CD14-positive monocyte (primary cell): ENCODE results near the gene EPB41L4A. TPM values are rescaled to one million over a fixed set of nuclear protein-coding genes. Genes with fewer than 3 reads are reported as not detected.

Experiments
- DNase-seq, 3 donors: peaks; one replicate each; pipeline ENCODE4 v3.0.0-alpha.2; 2011 to 2022
- H2AFZ ChIP-seq: 2 replicates; pipeline ENCODE4 v1.6.0; 2012; ENCODE audit warnings: mild to moderate bottlenecking, low read depth, low read length, inconsistent platforms; ENCODE audit not compliant: insufficient read depth, poor library complexity, severe bottlenecking
- H3K27ac ChIP-seq, 2 donors: 1 replicate in 1 of 2; 2 replicates in 1 of 2; pipeline ENCODE4 v1.5.1; 2012 to 2013; ENCODE audit warnings: low read length in 2 of 2, control low read depth in 1 of 2, inconsistent platforms in 1 of 2, low read depth in 1 of 2, mild to moderate bottlenecking in 1 of 2
- H3K27me3 ChIP-seq, 2 donors: one replicate each; pipeline versions ENCODE4 v1.6.0 to v1.6.1; 2011 to 2013; ENCODE audit warnings: low read length in 2 of 2; ENCODE audit not compliant: control insufficient read depth in 2 of 2, insufficient read depth in 2 of 2
- H3K36me3 ChIP-seq, 2 donors: replicated peaks in 1 of 2; 1 replicate in 1 of 2; 2 replicates in 1 of 2; pipeline versions ENCODE4 v1.5.1 to v1.6.1; 2012 to 2013; ENCODE audit warnings: low read length in 2 of 2, control low read depth in 1 of 2, inconsistent platforms in 1 of 2, mild to moderate bottlenecking in 1 of 2; ENCODE audit not compliant: insufficient read depth in 2 of 2, control insufficient read depth in 1 of 2
- H3K4me1 ChIP-seq, 2 donors: 1 replicate in 1 of 2; 2 replicates in 1 of 2; pipeline versions ENCODE4 v1.5.1 to v1.6.1; 2012 to 2013; ENCODE audit warnings: low read length in 2 of 2, control low read depth in 1 of 2, inconsistent platforms in 1 of 2, mild to moderate bottlenecking in 1 of 2, moderate library complexity in 1 of 2; ENCODE audit not compliant: insufficient read depth in 2 of 2, control insufficient read depth in 1 of 2
- H3K4me2 ChIP-seq: replicated peaks from 2 replicates; pipeline ENCODE3; 2012; ENCODE audit warnings: low read length, moderate library complexity, mild to moderate bottlenecking; ENCODE audit not compliant: poor library complexity, severe bottlenecking; ENCODE audit errors: extremely low read depth
- H3K4me3 ChIP-seq, 3 experiments: fragments of 200-600 bp in 1 of 3; sonication (generic) in 1 of 3; replicated peaks in 1 of 3; 1 replicate in 2 of 3; 2 replicates in 1 of 3; pipeline ENCODE4 v1.5.1; 2011 to 2013; ENCODE audit warnings: low read length in 3 of 3, mild to moderate bottlenecking in 3 of 3, control low read depth in 2 of 3, low read depth in 2 of 3, inconsistent platforms in 1 of 3, moderate library complexity in 1 of 3
- H3K79me2 ChIP-seq: 2 replicates; pipeline ENCODE4 v1.6.0; 2012; ENCODE audit warnings: mild to moderate bottlenecking, control low read depth, inconsistent platforms, low read length, moderate library complexity; ENCODE audit not compliant: insufficient read depth
- H3K9ac ChIP-seq: 2 replicates; pipeline ENCODE4 v1.6.0; 2017; ENCODE audit warnings: low read length, mild to moderate bottlenecking; ENCODE audit not compliant: insufficient read depth, poor library complexity, severe bottlenecking
- H3K9me3 ChIP-seq, 2 donors: replicated peaks in 1 of 2; 1 replicate in 1 of 2; 2 replicates in 1 of 2; pipeline versions ENCODE4 v1.5.1 to v1.6.1; 2012 to 2013; ENCODE audit warnings: low read length in 2 of 2, control low read depth in 1 of 2; ENCODE audit not compliant: control insufficient read depth in 1 of 2, insufficient read depth in 1 of 2
- H4K20me1 ChIP-seq: 2 replicates; pipeline ENCODE4 v1.6.0; 2012; ENCODE audit warnings: mild to moderate bottlenecking, low read length, control low read depth, moderate library complexity; ENCODE audit not compliant: insufficient read depth
- H3K27ac Mint-ChIP-seq, 7 donors: one replicate each; pipeline ENCODE4 v1.8.0; 2020; ENCODE audit warnings: mild to moderate bottlenecking in 7 of 7, mixed read lengths in 7 of 7, moderate library complexity in 6 of 7, inconsistent platforms in 2 of 7
- H3K27me3 Mint-ChIP-seq, 3 donors: one replicate each; pipeline ENCODE4 v1.8.0; 2021 to 2022; ENCODE audit warnings: low read depth in 3 of 3, mild to moderate bottlenecking in 3 of 3, mixed read lengths in 3 of 3, moderate library complexity in 3 of 3, inconsistent platforms in 1 of 3
- H3K36me3 Mint-ChIP-seq, 2 donors: one replicate each; pipeline ENCODE4 v1.8.0; 2020; ENCODE audit warnings: mixed read lengths in 2 of 2, inconsistent platforms in 1 of 2, mild to moderate bottlenecking in 1 of 2
- H3K4me1 Mint-ChIP-seq: one replicate; pipeline ENCODE4 v1.8.0; 2020; ENCODE audit warnings: mild to moderate bottlenecking, mixed read lengths
- H3K4me3 Mint-ChIP-seq, 2 donors: one replicate each; pipeline ENCODE4 v1.8.0; 2020; ENCODE audit warnings: mild to moderate bottlenecking in 2 of 2, mixed read lengths in 2 of 2, moderate library complexity in 1 of 2
- H3K9me3 Mint-ChIP-seq, 7 donors: one replicate each; pipeline ENCODE4 v1.8.0; 2020 to 2022; ENCODE audit warnings: mixed read lengths in 7 of 7, mild to moderate bottlenecking in 6 of 7, moderate library complexity in 6 of 7, inconsistent platforms in 2 of 7
- WGBS: methylation state at CpG from one replicate; pipeline ENCODE4 v1.1.5; 2013; ENCODE audit warnings: missing lambda C conversion rate; ENCODE audit not compliant: insufficient coverage; 5-methylcytosine and 5-hydroxymethylcytosine counted together
- intact Hi-C, 2 donors: fragments of 100-400 bp; cut with micrococcal nuclease; formaldehyde crosslinking; loops; one replicate each; pipeline versions ENCODE4 v1.15.0 to v1.15.1; 2023
- polyA plus RNA-seq, 3 donors: library from polyadenylated mRNA; depleted of rRNA in 1 of 3; unstranded in 2 of 3; stranded (reverse) in 1 of 3; fragments of 300-500 nt in 2 of 3; fragments of >200 nt in 1 of 3; fragmentation: Illumina TruSeq in 2 of 3; gene quantifications; 1 replicate in 2 of 3; 2 replicates in 1 of 3; pipeline ENCODE4 v1.2.3, GENCODE V29; 2012 to 2021
- TF ChIP-seq, protein P1 (sequence below): fragments of 200-600 bp; IDR thresholded peaks from one replicate; pipeline ENCODE4 v1.8.0; 2022; ENCODE audit warnings: antibody characterized with exemption, mild to moderate bottlenecking

The EPB41L4A gene
- polyA plus RNA-seq, 3 donors: 0.01 to 0.05 TPM; not detected in 1

- no peak overlapping the region for H3K9ac ChIP-seq
- Mint-ChIP-seq H3K9me3 (peaks cover 0 to 3% (median 0%) of the 10 kb centered on the region in 7 donors), H3K36me3 (no peaks in the 10 kb centered on the region), H3K27me3 (peaks cover 0 to 1% (median 0%) of the 10 kb centered on the region in 3 donors), H3K27ac (no peak overlapping the region), H3K4me3 (no peak overlapping the region), H3K4me1 (peaks cover 15% of the 10 kb centered on the region)
- no peaks in the 10 kb centered on the region for H3K36me3 ChIP-seq
- peak; percentile 58 to 75 (median 70) for DNase-seq
- H3K27me3 ChIP-seq: no peaks in the 10 kb centered on the region
- peak overlapping the region; percentile 38 for H2AFZ ChIP-seq
- no peak overlapping the region for H3K4me3 ChIP-seq
- whole genome bisulfite sequencing: no CpG with 5 or more reads among the region's 6 CpGs
- H4K20me1 ChIP-seq: no peaks in the 10 kb centered on the region
- no peak overlapping the region for H3K4me2 ChIP-seq
- H3K27ac ChIP-seq: no peak overlapping the region
- no peaks in the 10 kb centered on the region for H3K9me3 ChIP-seq
- H3K4me1 ChIP-seq: peaks cover 12 to 14% of the 10 kb centered on the region in 2 donors
- H3K79me2 ChIP-seq: no peaks in the 10 kb centered on the region
- TF ChIP-seq, protein P1, sequence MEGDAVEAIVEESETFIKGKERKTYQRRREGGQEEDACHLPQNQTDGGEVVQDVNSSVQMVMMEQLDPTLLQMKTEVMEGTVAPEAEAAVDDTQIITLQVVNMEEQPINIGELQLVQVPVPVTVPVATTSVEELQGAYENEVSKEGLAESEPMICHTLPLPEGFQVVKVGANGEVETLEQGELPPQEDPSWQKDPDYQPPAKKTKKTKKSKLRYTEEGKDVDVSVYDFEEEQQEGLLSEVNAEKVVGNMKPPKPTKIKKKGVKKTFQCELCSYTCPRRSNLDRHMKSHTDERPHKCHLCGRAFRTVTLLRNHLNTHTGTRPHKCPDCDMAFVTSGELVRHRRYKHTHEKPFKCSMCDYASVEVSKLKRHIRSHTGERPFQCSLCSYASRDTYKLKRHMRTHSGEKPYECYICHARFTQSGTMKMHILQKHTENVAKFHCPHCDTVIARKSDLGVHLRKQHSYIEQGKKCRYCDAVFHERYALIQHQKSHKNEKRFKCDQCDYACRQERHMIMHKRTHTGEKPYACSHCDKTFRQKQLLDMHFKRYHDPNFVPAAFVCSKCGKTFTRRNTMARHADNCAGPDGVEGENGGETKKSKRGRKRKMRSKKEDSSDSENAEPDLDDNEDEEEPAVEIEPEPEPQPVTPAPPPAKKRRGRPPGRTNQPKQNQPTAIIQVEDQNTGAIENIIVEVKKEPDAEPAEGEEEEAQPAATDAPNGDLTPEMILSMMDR: peak; percentile 75
- intact Hi-C loops: loop anchor here (5.0 kb wide), 3 partner anchors 594 to 989 kb away; no protein-coding TSS in a partner anchor
These were observed 272.5 kb downstream of the EPB41L4A start for GRCh38 chr5:112146323-112147226.

- Histone ChIP-seq H2AFZ (no peak overlapping the region), H3K9ac (no peak overlapping the region), H3K4me1 (peaks cover 12 to 14% of the 10 kb centered on the region in 2 donors), H3K9me3 (no peaks in the 10 kb centered on the region), H3K27ac (no peak overlapping the region), H3K36me3 (no peaks in the 10 kb centered on the region), H3K4me2 (no peak overlapping the region), H4K20me1 (no peaks in the 10 kb centered on the region), H3K4me3 (no peak overlapping the region), H3K27me3 (no peaks in the 10 kb centered on the region), H3K79me2 (no peaks in the 10 kb centered on the region)
- TF ChIP-seq, protein P1: no peak
- peaks cover 0 to 1% (median 0%) of the 10 kb centered on the region in 7 donors for H3K9me3 Mint-ChIP-seq
- intact Hi-C loops: no loop called here
- peaks cover 15% of the 10 kb centered on the region for H3K4me1 Mint-ChIP-seq
- no peaks in the 10 kb centered on the region for H3K27me3 Mint-ChIP-seq
- DNase-seq: no peak
- no CpG with 5 or more reads among the region's 1 CpG for WGBS
- no peaks in the 10 kb centered on the region for H3K36me3 Mint-ChIP-seq
- H3K27ac Mint-ChIP-seq: no peak overlapping the region
- no peak overlapping the region for H3K4me3 Mint-ChIP-seq
These were observed 275.4 kb downstream of the EPB41L4A start for GRCh38 chr5:112143690-112144089.
